Endothelial cell (in vitro differentiated cells): ENCODE results near the gene UBE2I. TPM values are rescaled to one million over a fixed set of nuclear protein-coding genes. Genes with fewer than 3 reads are reported as not detected.

Experiments
- DNase-seq: peaks from one replicate; pipeline ENCODE4 v3.0.0; 2021; ENCODE audit warnings: low spot score
- H3K27ac Mint-ChIP-seq: one replicate; pipeline ENCODE4 v1.8.0; 2021; ENCODE audit warnings: mixed read lengths, inconsistent platforms; ENCODE audit not compliant: unreplicated experiment
- H3K27me3 Mint-ChIP-seq: one replicate; pipeline ENCODE4 v1.8.0; 2021; ENCODE audit warnings: mild to moderate bottlenecking, moderate library complexity, mixed read lengths, inconsistent platforms; ENCODE audit not compliant: unreplicated experiment
- H3K36me3 Mint-ChIP-seq: one replicate; pipeline ENCODE4 v1.8.0; 2021; ENCODE audit warnings: mild to moderate bottlenecking, low read depth, mixed read lengths, inconsistent platforms; ENCODE audit not compliant: unreplicated experiment
- H3K4me1 Mint-ChIP-seq: one replicate; pipeline ENCODE4 v1.8.0; 2021; ENCODE audit warnings: mild to moderate bottlenecking, mixed read lengths, inconsistent platforms; ENCODE audit not compliant: unreplicated experiment
- H3K4me3 Mint-ChIP-seq: one replicate; pipeline ENCODE4 v1.8.0; 2021; ENCODE audit warnings: mild to moderate bottlenecking, mixed read lengths, inconsistent platforms; ENCODE audit not compliant: unreplicated experiment
- H3K9me3 Mint-ChIP-seq: one replicate; pipeline ENCODE4 v1.8.0; 2021; ENCODE audit warnings: mixed read lengths, inconsistent platforms; ENCODE audit not compliant: unreplicated experiment
- CTCF ChIP-seq: fragments of 200-600 bp; sonication (generic); IDR thresholded peaks from one replicate; pipeline ENCODE4 v1.5.0; 2021; ENCODE audit warnings: antibody characterized with exemption; ENCODE audit not compliant: unreplicated experiment
- total RNA-seq: library from RNA; stranded (reverse); fragmentation: NEBNext Ultra II Directional; extraction: Animal tissue kit (Norgen Biotek cat#: 25700); gene quantifications from one replicate; pipeline ENCODE4 v1.2.1, GENCODE V29; 2021; ENCODE audit not compliant: unreplicated experiment

Gene UBE2I
- total RNA-seq, 1 donor from 2014 or later, result 167 TPM

DNA sequence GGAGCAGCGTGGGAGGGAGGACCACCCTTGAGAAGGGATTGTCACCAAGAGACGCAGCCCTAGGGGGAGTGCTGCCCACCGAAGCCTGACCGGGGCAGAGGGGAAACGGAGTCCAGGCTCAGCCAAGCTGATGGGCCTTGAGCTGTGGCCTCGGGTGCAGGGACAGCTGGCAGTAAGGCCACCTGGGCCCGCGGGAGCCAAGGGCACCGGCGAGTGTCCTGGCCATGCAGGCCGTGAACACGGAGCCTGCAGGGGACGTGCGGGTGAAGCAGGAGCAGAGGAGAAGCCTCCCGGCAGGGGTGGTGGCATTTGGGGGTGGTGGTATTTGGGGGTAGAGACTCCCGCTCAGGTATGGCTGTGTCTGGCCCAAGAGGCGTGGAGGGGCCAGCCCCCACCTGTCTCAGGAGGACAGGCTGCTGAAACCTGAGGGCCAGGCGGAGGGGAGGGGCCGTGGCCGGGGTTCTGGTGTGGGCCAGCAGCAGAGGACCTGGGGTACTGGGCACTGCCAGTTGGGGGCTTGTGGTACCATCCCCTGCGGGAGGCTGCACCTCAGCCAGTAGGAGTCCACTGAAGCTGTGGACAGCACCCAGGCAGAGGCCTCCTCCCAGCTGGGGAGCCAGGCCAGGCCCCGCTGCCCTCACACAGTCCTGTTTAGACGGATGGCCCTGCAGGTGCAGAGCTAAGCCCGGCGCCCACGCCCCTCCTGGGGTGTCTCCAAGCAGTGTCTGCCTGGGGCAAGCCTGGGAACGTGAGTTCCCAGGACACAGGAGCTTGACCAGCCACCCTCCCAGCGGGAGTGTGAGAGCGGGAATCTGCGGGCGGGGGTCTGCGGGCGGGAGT lies 46.8 kb downstream of the UBE2I start:
- peaks cover 13% of the 10 kb centered on the region for H3K4me1 Mint-ChIP-seq

GRCh38 chr16:1357906-1358566 lies 48.6 kb downstream of the UBE2I start:
- no peak overlapping the region for H3K4me3 Mint-ChIP-seq
- H3K27me3 Mint-ChIP-seq, result peaks cover 20% of the 10 kb centered on the region
- H3K27ac Mint-ChIP-seq, result no peak overlapping the region
- H3K36me3 Mint-ChIP-seq, result peaks cover 12% of the 10 kb centered on the region
- peaks cover 6% of the 10 kb centered on the region for H3K4me1 Mint-ChIP-seq
- no peaks in the 10 kb centered on the region for H3K9me3 Mint-ChIP-seq
- no peak for DNase-seq
- TF ChIP-seq CTCF, result no peak

More for the DNA sequence above, 46.8 kb downstream of the UBE2I start:
- Mint-ChIP-seq H3K27ac (no peak overlapping the region), H3K4me3 (no peak overlapping the region), H3K9me3 (no peaks in the 10 kb centered on the region), H3K27me3 (peaks cover 26% of the 10 kb centered on the region), H3K36me3 (peaks cover 19% of the 10 kb centered on the region)
- no peak for DNase-seq
- TF ChIP-seq CTCF, result no peak

GRCh38 chr16:1361685-1362360 lies 52.4 kb downstream of the UBE2I start:
- no peak overlapping the region for H3K4me3 Mint-ChIP-seq
- peaks cover 9% of the 10 kb centered on the region for H3K27me3 Mint-ChIP-seq
- TF ChIP-seq CTCF, result no peak
- no peak for DNase-seq
- H3K27ac Mint-ChIP-seq, result no peak overlapping the region
- H3K9me3 Mint-ChIP-seq, result no peaks in the 10 kb centered on the region
- no peaks in the 10 kb centered on the region for H3K4me1 Mint-ChIP-seq
- H3K36me3 Mint-ChIP-seq, result peaks cover 12% of the 10 kb centered on the region

DNA sequence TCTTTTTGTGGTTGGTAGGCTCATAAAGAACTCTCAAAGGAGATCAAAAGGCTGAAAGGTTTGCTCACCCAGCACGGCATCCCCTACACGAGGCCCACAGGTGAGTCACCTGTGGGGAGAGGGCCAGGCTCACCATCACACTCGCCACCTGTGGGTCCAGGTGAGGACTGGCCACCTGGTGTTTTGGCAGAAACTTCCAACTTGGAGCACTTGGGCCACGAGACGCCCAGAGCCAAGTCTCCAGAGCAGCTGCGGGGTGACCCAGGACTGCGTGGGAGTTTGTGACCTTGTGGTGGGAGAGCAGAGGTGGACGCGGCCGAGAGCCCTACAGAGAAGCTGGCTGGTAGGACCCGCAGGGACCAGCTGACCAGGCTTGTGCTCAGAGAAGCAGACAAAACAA lies 53.4 kb downstream of the UBE2I start:
- Mint-ChIP-seq H3K9me3 (no peaks in the 10 kb centered on the region), H3K4me1 (no peaks in the 10 kb centered on the region), H3K27ac (no peak overlapping the region), H3K36me3 (peaks cover 12% of the 10 kb centered on the region), H3K4me3 (no peak overlapping the region), H3K27me3 (peaks cover 9% of the 10 kb centered on the region)
- no peak for TF ChIP-seq CTCF
- DNase-seq, result no peak
